HG02938 (cell line): Measurements from ENCODE around the gene PDE4D.
"Not testable (repeated sequence)": the region's sequence is repeated elsewhere in the genome, so short reads cannot be mapped to it uniquely, and the experiment has no call there.

Experiments
- ATAC-seq: cut with Tn5 transposase; IDR thresholded peaks from one replicate; pipeline ENCODE4 v1.9.1; 2021; ENCODE audit warnings: mild to moderate bottlenecking, moderate library complexity; ENCODE audit not compliant: unreplicated experiment

The PDE4D gene

DNA sequence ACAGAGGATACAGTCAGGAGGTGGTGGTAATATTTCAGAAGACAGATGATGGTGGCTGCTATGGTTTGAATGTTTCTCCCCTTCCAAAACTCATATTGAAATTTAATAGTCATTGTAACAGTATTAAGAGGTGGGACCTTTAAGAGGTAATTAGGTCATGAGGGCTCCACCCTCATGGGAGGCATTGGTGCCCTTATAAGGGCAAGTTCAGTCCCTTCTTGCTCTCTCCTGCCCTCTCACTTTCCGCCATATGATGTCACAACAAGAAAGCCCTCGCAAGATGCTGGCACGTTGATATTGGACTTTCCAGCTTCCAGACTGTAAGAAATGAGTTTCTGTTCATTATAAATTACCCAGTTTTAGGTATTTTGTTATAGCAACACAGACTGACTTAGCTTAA, 274.9 kb downstream of the PDE4D start:
- no peak for ATAC-seq

DNA sequence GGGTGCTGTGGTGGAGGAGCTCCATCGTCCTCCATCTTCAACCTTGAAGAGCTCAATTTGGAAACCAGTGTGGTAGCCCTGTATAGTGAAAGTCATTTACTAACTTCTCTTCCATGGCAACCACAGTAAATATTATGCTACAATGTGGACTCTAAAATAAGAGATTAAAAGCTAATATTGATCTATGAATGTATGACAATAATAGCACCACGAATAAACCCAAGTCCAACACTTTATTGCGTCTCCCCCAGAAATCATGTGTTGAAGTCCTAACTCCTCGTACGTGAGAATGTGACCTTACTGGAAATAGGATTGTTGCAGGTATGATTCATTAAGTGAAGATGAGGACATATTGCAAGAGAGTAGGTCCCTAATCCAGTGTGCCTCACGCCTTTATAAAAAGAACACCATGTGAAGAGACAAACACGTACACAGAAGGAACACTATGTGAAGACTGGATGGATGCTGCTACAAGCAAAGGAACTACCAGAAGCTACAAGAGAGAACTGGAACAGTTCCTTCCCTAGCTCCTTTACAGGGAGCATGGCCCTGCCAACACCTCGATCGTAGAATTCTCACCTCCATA, 276.2 kb downstream of the PDE4D start:
- no peak for ATAC-seq

DNA sequence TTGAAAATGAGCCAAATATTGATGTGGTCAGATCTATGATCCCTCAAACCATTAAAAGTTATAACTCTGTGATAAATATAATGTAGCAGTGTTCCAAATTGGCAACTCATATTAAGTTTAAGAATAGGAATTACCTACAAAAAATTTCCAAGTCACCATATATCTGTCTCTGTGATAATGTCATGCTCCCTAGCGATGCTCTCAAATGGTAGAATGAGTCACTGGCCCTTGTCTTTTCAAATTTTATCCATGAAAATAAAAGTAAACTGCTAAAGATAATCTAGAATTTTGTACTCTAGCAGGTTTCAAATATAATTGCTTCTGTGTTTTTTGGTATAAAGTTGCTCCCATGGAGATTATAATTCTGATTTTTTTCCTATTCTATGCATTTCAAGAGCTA, 277.1 kb downstream of the PDE4D start:
- no peak for ATAC-seq

GRCh38 chr5:59615272-59615671, 278.3 kb downstream of the PDE4D start:
- no peak for ATAC-seq

DNA sequence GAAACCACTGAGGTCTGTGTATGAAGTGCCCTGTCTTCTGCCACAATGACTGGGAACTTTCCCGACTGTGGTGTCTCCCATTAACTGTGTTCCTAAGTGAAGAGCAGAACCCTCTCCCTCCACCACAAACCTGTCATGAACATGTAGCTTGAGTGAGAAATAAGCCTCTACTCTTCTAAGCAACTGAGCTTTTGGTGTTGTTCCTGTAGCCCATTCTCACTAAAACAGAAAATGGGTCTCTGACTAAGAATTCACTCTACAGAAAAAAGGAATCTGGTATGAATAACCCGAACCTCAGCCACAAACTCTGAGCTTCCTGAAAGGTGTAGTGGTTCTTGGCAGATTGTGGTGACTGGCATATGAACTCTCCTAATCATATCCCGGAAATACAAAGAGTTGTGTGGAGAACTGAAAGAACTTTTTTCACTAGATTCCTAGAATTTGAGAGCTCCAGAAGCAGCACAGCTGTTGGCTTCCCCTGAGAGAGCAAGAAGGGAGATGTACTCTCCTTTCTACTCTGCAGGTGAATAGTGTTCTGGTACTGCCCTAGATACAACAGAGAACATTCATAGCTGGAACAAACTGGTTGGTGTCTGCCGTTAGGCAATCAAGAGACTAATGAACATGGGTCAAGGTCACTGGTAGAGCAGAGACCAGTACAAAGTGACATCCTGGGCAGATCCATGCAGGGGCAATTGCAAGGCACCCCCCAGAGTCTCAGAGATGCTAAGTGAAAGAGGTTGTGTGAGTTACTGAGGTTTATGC, 283.8 kb downstream of the PDE4D start:
- ATAC-seq = no peak

DNA sequence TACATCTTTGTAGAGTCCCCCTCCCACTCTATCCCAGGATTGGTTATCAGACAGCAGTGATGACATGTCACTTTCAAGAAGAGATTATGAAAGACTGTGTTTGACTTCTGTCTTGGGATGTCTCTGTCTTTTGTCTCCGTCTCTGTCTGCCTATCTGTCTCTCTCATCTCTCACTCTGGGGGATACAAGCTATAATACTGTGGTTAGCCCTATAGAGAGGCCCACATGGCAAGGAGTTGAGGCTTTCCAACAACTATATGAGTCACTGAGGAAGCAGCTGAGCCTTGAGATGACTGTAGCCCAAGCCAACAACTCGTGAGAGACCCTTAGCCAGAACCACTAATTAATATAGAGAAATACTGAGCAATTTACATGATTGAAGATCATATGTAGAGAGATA, 284.8 kb downstream of the PDE4D start:
- ATAC-seq = peak; percentile 83

DNA sequence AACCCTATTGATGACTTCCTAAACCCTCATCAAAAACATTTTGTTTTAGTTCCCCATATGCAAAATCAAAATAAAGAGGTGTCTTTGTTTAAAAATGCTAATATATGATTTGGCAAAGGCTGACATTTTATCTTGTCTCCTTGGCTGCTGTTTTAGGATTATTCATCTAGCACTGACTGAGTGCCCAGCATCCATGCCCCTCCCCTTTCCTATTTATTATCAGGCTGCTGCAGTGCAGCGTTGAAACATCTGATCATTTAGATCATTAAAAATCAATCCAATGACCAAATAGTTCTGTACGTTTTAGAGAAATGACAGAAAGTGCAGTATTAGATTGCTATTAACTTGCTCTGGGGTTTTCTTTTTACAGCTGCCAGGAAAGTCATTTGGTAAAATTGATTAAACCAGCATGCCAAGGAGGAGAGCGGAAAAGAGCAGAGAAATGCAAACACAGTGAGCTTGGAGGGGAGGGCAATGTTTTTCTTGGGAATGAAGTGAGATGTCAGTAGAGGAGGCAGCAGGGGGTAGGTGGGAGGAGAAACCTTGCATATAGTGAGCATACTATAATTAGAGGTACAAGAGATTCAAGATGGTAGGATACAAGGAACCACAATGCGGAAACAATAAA, 286.3 kb downstream of the PDE4D start:
- no peak for ATAC-seq

GRCh38 chr5:59605915-59606314, 287.6 kb downstream of the PDE4D start:
- no peak for ATAC-seq

DNA sequence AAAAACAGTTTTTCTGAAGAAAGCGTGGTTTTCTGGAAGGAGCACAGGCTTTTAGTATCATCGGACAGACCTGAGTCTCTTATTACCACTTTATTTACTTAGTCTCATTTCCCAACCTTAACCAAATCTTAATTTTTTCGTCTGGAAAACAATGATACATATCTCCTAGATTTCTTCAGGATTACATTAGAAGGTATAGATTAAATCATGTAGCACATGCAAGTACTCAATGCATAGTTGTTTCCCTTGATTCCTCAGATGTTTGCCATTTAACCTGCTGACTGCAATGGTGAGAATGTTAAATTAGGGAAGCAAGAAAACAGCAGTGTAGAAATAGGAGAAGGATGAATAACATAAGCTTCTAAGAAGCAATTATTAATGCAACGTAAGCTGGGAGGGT, 289.4 kb downstream of the PDE4D start:
- no peak for ATAC-seq

GRCh38 chr5:59600998-59601397, 292.5 kb downstream of the PDE4D start:
- no peak for ATAC-seq

DNA sequence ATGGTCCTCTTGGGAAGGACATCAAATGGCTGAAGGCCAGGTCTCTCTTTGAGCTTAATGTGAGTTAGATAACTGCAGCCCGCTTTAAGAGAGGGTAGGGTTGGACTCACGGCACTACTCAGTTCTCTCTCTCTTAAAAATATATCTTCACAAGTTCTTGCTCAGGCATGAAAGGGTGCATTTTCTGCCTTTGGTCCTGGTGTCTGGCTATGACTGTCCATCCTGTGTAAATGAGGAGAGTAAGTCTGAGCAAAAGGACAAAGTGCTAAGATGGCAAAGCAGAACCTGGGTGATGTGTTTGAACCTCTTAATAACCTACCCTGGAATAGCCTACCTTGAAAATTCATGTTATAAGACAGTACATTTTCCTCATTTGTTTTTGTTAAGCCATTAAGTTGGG, 293.4 kb downstream of the PDE4D start:
- no peak for ATAC-seq

DNA sequence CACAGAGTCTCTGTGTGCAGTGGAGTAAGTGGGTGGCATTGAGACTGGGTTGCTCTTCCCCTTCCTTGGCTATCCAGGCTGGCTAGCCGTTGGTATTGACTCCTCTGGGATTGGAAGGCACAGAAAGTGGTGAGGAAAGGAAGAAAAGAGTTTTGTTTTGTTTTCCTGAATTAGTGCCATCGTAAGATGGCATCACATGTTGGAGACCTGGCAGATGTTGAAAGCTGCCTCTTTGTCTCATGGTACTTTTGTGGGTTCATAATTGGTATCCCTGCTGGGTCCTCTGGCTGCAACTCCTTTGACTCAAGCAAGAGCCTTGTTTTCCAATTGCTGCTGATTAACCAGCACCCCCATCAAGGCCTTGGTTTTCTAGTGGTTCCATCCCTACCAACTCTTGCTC, 293.8 kb downstream of the PDE4D start:
- no peak for ATAC-seq

DNA sequence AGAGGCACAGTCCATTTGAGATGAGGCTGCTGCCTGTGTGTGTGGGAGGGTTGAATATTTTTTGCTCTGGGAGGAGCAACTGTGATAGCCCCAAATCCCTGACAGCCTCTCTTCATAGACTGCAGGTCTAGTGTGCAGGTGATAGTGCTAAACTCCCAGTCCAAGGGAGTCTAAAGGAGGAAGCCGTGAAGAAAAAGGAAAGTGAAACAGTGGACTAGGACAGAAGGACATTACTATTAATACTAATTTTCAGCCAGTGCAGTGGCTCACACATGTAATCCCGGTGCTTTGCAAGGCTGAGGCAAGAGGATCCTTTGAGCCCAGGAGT, 295.0 kb downstream of the PDE4D start:
- ATAC-seq = no peak

- ATAC-seq = no peak
Observed at GRCh38 chr5:59597690-59598546, 295.6 kb downstream of the PDE4D start.

- no peak for ATAC-seq
Observed at GRCh38 chr5:59596586-59597350, 296.8 kb downstream of the PDE4D start.

- not testable (repeated sequence) for ATAC-seq
Observed at GRCh38 chr5:59594118-59594517, 299.4 kb downstream of the PDE4D start.

- ATAC-seq = no peak
Observed at GRCh38 chr5:59593439-59594007, 300.0 kb downstream of the PDE4D start.

GRCh38 chr5:59592101-59592500, 301.4 kb downstream of the PDE4D start:
- no peak for ATAC-seq

GRCh38 chr5:59591162-59591561, 302.4 kb downstream of the PDE4D start:
- peak; percentile 94 for ATAC-seq

DNA sequence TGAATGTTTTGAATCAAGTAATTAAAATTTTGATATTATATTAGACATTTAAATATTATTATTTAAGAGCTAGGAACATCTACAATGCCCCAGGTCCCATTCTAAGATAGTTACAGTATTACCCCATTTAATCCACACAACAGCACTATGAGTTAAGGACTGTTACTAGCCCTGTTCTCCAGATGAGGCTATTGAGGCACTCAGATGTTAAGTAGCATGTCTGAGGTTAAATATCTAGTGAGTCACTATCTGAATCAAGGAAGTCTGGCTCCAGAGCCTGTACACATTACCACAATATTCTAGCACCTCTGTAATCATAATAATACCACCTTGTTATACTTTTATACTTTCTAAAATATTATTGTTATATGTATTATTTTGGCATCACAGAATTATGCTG, 304.6 kb downstream of the PDE4D start:
- ATAC-seq = no peak
